GM21526 (cell line): Measurements from ENCODE around the gene STK17B.
A peak's percentile ranks its signal among the peaks of the same experiment; 100 is the strongest.

Source experiments
- ATAC-seq: cut with Tn5 transposase; IDR thresholded peaks from one replicate; pipeline ENCODE4 v1.9.1; 2021; ENCODE audit warnings: moderate library complexity; ENCODE audit not compliant: unreplicated experiment, low FRiP score

STK17B gene

GRCh38 chr2:196186266-196186980 is 15.0 kb upstream of the STK17B start:
- no peak for ATAC-seq

GRCh38 chr2:196184921-196185320 is 13.5 kb upstream of the STK17B start:
- no peak for ATAC-seq

DNA sequence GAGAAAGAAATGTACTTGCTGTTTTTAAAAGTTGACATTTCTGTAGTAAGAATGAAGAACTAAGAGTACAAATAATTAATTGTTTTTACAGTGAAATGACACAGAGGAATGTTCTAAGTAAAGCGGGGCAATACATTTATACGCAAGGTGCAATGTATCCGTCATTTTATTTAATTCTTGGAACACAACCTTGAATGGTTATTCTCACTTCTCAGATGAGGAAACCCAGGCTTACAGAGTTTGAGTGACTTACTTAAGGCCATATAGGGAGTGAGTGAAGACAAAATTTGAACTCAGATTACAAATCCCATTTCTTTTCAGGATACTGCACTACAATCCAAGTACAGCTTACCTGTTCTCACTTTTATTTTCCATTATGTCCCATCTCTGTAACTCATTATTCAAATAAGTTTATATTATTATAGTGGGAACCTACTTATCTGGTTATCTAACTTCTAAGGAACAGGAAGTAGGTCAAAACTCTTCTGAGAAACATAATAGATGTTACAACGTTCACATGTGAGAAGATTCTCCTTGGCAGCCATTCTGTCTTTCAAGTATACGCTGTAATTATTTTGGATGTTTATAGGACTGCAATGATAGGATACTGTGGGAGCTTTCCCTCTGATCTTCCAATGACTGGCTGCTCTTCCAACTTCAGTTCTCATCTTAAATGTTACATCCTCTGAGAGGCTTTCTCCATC is 12.3 kb upstream of the STK17B start:
- ATAC-seq, result no peak

DNA sequence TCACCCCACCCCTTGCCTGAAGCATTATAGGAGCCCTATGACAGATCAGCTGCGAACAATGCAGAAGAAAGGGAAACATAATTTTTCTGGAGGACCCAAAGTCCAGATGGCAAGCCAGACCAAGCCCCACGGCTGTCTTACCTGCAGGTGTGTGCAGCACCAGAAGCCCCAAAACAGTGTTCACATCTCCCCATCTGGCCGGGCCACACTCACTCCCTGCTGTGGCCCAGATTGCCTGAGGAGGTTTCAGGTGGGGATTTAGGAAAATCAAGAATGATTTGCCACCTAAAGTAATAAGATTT is 11.7 kb upstream of the STK17B start:
- peak; percentile 29 for ATAC-seq

DNA sequence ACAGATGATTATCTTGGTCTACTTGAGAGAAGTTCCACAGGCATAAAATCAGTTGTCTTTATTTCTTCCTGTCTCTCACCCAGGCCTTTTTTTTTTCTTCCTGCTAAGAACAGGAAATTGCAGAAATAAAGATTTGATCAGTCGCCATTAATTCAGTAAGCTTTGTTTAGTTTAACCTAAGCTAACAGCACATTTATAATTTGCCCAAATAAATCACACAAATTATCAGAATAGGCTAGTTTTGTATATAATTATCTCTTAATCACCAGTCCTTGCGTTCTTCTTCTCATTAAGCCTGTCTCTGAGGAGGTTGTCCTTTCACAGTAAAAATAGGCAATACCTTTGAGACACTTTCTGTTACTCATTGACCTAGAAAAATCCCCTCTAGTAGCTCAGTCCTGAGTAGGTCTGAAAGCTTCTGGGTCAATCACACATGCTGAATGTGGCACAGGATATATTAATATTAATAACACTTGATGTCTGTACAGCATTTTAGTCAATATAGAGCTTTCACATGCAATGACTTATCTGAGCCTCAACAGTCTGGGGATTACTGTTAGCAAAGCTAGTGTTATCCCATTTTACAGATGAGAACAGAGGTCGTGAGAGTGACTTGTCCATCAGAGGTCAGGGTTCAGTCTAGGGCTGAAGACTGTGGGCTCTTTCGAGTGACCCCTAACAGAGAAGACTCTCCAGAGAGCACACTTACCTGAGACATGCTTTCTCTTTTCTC is 11.2 kb upstream of the STK17B start:
- peak; percentile 60 for ATAC-seq

GRCh38 chr2:196181484-196181883 is 10.1 kb upstream of the STK17B start:
- ATAC-seq, result no peak

DNA sequence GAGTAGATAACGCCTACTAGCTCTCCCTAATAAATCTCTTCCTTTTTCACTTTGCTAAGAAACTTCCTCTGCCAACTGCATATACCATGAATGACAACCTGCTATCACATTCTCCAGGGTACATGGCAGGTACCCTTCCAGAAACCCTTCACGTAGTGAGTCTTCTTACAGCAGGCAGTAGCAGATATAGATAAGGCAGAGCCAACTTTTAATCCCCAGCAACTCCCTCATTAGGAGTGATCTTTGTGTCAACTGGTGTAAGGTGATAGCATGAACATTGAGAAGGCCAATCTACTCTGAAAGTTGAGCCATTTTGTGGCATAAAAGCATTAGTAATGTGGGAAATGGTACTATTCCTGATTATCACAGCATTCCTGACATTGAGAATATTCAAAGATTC is 5.7 kb upstream of the STK17B start:
- no peak for ATAC-seq

DNA sequence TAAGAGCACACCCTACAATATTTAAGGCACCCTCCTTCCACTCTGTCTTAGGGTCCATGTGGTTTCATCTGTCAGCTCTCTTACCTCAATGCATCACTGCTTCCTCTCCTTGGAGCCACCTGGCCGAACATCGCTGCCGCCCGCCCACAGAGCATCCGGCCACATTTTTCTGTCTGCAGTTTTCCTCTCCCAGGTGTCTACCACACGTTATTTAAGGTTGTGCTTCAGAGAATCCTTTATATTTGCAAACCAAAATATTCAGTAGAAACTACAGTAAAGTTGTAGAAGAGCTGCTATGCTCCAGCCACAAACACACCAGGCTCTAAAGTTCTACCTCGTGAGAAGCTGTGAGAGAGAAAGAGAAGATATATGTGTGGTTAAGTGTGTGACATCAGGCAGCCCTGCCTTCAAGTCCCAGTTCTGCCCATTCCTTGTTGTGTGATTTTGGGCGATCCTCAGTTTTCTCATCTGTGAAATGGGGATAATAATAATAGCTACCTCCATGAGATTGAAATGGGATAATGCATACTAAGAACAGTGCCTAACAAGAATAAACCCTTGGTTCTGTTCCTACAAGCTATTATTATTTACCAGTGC is 4.9 kb upstream of the STK17B start:
- ATAC-seq, result peak; percentile 67

GRCh38 chr2:196174404-196174803 is 3.0 kb upstream of the STK17B start:
- ATAC-seq, result no peak

- ATAC-seq, result no peak
Observed at GRCh38 chr2:196173505-196173904, 2.1 kb upstream of the STK17B start.

GRCh38 chr2:196172951-196173350 is 1.6 kb upstream of the STK17B start:
- no peak for ATAC-seq

DNA sequence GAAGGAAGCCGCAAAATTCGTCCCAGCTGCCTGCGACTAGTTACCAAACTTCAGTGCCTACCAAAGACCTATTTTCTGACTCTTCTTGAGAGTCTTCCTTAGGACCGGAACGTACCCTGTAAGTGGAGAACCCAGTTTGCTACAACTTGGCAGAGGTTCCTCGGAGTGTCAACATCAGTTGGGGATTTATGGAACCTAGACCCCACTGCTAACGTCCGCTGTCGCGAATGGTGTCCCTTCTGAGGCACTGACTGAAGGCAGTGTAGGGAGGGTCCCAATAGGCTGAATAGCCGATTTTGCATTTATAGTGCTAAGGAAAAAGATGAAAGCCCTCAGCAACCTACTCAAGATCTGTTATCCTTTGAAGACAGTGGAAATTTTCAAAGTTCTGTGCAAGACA is 568 bp upstream of the STK17B start:
- no peak for ATAC-seq

DNA sequence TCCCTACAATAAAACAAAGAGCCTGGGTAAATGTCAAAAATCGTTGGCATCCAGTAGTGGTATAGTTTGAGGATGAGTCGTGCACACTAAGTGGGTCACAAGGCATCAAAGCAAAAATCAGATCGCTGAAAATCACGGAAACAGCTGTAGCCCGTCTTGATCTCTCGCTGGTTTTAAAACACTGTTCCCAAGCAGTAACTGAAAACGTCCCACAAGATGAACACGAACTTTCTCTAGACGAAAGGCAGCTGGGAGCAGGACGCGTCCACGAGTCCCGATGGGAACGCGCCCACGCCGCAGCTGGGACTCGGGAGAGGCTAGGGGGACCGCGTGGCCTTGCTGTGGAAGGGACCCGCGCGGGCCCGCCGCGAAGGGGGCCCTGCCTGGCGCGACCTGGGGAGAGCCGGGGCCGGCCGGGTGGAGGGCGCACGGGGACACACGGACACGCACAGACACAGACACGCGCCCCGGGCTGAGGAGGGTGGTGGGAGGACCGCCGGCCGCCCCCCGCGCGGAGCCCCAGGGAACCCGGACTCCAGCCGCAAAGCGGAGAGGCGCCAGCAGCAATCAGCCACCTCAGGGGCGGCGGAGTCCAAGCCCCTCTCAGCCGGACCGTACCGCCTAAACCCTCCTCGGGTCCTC is 651 bp downstream of the STK17B start:
- peak; percentile 3 for ATAC-seq

GRCh38 chr2:196170213-196170605 is 1.2 kb downstream of the STK17B start:
- ATAC-seq, result peak; percentile 23

DNA sequence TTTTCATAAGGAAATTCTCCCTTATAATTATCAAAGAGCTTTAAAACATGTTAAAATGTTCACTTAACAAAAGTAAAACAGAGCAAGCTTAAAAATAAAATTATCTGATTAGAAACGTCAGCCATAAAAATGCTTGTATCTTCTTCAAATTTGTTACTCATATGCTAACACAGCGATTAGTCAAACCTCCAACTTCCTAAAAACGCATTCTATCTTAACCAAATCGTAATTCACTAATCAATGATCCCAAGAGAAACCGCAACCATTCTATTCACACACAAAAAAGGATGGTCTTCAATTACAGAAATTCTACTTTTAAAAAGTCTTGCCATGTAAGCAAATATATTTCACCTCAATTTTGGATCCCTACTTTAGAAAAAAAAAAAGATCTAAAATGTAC is 1.9 kb downstream of the STK17B start:
- no peak for ATAC-seq

- no peak for ATAC-seq
Observed at GRCh38 chr2:196168181-196168580, 3.2 kb downstream of the STK17B start.

DNA sequence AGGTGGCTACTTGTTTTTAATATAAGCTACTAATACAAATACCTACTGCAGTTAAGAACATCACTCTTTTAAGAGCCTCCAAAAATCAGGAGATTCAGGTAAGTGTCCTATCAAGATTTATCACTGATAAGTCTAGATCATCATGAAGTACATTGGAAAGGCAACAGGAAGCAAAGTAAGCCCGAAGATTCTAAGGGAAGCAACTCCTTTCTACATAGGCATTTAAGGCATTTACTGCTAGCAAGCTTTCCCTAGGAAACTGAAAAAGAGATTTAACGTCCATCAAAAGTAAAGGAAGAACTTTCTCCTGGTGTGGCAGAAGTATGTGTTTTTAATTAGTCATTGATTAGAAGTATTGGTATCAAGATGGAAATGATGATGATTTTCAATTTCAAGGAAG is 3.7 kb downstream of the STK17B start:
- no peak for ATAC-seq

- no peak for ATAC-seq
Observed at GRCh38 chr2:196166876-196167275, 4.5 kb downstream of the STK17B start.

DNA sequence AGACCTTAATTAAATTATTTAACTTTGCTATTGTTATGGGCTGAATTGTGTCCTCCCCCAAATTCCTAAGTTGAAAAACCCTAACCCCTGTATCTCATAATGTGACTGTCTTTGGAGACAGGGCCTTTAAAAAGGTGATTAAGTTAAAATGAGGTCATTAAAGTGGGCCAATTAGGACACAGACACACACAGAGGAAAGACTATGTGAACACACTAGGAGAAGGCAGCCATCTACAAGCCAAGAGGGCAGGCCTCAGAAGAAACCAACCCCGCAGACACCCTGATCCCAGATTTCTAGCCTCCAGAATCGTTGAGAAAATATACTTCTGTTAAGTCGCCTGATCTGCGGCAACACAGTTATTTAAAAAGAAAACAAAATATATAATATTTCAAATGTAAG is 6.4 kb downstream of the STK17B start:
- ATAC-seq, result no peak

DNA sequence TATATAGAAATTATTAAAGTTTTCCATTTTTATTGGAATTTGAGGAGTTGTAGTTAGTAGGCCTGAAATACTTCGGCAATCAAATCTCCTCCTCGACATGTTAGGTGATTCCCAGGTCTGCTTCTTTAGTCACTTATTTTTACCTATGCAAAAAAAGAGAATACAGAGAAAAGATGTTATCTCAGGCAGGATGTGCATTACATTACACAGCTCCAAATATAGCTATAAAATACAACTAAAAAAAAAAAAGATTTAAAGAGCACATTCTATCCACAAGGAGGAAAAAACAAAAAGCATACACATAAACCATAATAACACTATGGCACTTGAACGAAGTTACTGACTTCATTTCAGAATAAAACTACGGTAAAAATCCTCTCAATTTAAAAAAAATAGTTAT is 8.1 kb downstream of the STK17B start:
- no peak for ATAC-seq

DNA sequence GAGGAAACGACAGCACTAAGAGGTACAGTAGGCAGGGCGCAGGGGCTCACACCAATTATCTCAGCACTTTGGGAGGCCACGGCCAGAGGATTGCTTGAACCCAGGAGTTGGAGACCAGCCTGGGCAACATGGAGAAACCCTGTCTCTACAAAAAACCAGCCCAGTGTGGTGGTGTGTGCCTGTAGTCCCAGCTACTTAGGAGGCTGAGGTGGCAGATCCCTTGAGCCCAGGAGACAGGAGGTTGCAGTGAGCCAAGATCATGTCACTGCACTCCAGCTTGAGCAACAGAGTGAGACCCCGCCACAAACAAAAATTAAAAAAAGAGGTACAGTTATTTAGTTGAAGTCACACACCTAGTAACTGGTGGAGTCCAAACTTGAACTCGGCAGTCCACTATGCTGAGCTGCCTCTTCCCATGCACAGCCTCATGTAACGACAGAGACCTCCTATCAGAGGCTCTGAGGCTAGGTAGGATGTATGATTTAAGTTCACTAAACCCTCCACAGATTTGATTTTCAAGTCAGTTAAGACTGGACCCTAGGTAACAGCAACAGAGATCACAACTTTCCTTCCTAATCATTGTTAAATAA is 8.7 kb downstream of the STK17B start:
- no peak for ATAC-seq
